Measurements from ENCODE around the gene THOP1.

GRCh38 chr19:2750808-2751437, 34.4 kb upstream of the THOP1 start:
- TF ChIP-seq POLR2A (IDR thresholded peaks at IDR 0.05) = no peak
- no peak for TF ChIP-seq CTCF (IDR thresholded peaks at IDR 0.05)

Data from uterus (tissue), 2 donors.